HG02870 (cell line): Measurements from ENCODE around the gene DMGDH.

Source experiments
- ATAC-seq: cut with Tn5 transposase; IDR thresholded peaks from one replicate; pipeline ENCODE4 v1.9.1; 2021; ENCODE audit warnings: mild to moderate bottlenecking, moderate library complexity; ENCODE audit not compliant: unreplicated experiment

DMGDH gene

DNA sequence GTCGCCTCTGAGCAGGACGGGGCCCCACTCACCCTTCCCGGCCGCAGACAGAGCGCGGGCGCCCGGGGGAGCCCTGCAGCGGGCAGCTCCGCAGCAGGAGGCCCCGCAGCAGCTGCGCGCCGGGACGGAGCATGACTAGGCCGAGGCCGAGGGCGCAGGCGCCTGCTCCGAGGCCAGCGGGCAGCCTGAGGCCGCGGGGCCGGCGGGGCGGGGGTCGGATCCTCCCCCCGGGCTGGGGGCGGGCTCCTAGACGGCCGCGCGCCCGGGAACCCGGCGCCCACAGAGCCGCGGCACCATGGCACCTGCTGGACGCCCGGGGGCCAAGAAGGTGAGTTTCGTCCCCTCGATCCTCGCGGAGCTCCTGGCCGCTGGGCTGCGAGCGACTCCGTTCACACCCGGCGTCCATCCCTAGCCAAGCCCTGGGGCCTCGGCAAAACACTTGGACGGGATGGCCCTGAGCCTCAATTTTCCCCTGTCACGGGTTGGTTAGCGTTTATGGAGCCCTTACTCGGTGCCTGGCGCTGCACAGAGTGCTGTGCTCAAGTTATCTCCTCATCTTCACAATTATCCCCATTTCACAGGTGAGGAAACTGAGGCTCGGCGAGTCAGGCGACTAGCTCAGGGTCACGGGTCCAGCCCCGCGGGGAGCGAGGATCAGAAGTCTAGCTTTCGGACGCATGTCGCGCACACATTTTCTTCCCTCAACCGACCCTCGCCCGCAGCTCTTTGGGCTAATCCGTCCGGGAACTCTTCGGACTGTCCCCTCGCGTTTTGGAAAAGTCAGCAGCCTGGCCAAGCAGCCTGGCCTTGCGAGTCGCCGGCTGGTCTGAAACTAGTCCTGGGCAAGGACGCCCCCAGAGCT is at the start of gene DMGDH, which contains the start of gene BHMT2:
Gene DMGDH (minus strand): TSS at position 187 of the 862 bp plus-strand sequence. CDS start 54 bp downstream, at position 133.
Gene BHMT2 (plus strand): TSS at position 280 of the 862 bp plus-strand sequence. CDS start 16 bp downstream, at position 296.
- ATAC-seq: no peak

DNA sequence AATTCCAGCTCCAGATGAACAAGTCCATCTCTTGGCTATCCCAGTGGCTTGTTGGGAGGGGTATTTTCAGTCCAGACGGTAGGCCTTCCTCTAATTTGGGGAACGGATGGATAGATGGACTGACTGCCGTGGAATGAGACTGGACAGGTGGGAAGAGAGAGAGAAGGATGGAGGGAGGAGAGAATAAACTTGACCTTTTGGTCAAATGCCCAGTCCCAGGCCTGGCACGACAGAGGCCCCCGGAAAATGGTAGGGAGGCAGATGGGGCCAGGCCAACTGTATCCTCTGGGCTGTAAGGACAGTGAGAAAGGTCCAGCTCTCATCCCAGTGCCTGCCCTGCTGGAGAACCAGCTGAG is 43.2 kb upstream of the DMGDH start:
- no peak for ATAC-seq

DNA sequence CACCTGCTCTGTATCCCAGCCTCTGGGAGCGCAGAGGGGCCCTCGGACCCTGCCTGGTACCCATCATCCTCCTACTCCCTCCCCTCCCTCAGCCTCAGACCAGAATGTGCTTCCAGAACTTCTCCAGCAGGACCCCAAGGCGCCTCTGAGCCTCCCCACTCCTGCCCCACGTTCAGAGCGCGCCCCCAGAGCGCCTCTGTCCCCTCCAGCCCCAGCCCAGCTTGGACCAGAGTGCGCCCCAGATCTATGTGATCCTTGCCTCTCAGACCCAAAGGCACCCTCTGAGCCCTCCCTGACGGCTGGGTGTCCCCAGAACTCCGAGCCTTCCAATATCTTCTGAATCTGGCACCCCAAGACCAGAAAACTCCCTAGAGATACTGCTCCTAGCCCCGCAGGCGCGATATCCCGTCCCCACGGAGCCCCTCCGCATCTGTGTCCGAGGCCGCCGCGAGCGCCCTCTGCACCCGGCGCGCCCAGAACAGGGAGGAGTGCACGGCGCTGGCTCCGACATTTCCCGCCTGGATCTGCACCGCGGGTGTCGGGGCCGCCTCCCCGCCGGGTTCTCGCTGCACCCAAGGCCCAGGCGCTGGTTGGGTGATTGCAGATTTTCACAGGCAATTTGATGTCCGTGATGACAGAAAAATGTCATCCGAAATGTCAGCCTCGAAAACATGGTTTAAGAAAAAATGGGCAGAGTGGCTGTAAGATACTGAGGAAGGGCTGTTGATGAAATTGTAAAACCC is 42.7 kb upstream of the DMGDH start:
- no peak for ATAC-seq

DNA sequence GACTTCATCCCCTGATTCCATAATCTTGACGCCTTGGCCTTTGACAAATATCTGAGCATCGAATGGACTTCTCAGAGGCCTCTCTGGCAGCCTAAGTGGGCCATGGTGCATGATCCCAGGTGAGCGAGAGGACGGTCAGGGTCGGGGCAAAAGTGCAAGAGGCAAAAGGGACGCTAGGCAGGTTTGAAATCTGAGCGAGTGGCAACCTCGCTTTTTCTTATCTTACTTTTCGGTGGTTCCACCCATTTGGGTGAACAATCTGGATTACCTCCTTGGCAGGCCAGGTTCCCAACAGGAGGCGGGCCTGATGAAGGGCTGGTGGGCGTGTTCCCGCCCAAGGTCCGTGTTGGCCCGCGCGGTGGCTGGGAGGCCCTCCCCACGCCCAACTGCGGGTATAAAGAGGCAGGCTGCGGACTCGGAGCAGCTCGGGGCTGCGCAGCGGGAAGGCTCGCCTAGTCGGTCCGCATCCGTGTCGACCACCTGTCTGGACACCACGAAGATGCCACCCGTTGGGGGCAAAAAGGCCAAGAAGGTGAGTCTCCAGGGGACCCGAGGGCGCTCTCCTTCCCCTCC is 42.0 kb upstream of the DMGDH start, which contains the start of gene BHMT:
Gene BHMT (plus strand): TSS at position 423 of the 573 bp plus-strand sequence. CDS start 77 bp downstream, at position 500.
- no peak for ATAC-seq

DNA sequence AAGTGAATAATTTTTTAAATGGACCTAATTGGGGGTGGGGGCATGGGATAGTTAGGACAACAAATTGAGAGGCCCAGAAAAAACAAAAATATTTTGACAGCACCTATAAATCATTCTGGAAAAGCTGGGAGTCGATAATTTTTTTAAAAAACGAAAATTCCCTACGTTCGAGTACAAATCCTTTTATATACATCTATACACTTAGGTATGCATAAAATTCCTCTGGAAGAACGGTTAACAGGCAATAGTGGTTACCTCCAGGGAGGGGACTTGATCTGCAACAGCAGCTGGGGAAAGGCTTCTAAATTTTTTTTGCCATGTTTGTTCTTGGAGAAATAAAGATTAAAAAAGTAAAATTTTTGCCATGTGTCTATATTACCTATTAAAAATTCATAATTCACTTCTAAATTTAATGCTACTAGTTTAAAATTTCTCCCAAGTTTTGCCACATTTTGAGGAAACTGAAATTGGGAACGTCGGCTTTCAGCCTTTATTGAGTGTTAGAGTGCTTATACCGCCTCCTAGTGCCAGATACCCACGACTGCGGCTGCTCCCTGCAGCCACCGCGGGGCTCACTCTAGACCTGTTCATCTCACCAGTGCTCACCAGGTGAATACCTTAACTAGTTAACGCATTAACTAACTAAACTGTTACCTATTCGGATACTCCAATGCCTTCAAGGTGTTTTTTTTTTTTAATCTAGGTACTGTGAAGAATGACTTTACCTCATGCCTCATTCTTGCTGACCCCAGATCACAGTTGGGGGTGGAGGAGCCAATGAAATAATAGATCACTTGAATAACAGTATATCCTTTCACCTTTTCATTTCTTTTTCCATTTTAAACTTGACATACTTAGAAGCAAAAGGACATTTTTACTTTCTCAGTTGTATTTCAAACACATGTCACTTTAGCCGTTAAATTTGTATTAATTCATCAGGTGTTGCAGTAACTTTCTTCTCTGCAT is 40.3 kb upstream of the DMGDH start:
- ATAC-seq: no peak

DNA sequence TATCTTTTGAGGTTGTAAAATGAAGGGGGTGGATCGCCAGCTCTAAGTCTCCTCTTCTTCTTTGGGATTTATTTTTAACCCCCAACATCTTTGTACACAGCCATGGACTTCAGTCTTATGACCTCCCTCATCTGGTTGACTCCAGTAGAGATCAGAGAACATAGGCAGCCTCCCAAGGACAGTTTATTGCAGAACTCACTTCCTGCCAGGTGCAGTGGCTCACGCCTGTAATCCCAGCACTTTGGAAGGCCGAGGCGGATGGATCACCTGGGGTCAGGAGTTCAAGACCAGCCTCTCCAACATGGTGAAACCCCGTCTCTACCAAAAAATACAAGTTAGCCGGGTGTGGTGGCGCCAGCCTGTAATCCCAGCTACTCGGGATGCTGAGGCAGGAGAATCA is 39.3 kb upstream of the DMGDH start:
- no peak for ATAC-seq

DNA sequence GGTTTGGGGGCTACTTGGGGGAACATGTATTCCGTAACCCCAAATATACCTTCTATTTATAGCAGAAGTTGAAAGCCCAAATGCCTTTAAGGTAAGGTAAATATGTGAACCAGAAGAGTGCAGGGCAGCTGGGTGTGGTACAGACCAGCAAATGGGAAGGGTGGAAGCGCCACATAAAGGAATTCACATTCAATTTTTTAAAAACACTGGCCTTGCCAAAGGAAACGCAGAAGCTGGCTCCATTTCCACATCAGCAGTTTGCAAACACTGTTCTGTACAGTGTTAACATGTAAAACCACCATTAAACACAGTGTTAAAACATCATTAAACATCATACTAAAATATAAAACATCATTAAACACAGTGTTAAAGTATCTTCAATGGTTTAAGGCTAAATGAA is 38.6 kb upstream of the DMGDH start:
- ATAC-seq: no peak

DNA sequence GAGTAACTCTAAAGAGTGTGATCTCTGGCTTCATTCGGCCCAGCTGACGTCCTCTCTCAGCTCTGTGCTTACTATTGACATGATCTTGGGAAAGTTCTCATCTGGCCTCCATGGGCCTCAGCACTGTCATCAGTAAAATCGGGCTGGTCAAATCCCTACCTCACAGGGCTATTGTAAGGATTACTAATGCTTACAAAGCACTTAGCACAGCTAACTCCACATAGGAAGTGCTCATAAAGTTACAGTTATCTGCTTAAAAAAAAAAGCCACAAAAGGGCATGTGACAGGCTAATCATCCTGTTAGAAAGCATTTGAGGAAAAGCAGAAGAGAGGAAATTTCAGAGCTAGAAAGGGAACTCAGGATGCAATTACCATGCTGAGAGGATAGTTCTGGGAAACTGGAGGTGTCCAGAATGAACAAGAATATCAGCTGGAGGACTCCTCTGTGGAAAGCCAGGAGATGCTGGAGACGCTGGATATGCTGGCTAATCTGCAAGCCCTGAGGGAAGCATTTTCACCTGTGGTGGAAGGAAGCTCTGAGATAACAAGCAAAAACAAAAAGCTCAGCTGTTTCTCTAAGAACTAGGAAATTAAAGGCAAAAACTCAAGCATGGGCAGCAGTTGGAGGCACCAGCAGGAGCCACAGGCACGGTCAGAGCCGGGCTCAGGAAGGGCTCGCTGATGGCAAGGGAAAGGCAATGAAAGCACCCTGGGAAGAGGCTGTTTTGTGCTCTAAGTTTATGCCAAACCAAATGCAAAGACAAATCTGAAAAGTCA is 37.7 kb upstream of the DMGDH start:
- no peak for ATAC-seq

DNA sequence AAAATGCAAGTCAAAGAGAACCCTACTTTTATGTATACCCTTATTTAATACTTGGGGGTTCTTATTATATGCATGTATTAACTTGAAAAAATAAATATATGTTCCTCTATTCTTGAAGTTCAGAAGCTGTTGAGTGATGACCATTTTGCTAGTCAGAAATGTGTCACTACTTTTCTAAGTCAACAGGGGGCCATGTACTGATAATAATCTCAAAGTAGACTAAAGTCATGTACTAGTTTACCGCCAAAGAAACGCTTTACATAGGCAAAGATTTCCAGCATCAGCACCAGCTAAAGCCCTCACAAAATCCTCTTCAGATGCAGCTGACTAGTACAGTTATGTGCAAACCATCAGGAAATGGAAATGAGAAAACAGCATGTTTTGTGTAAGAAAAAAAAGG is 36.4 kb upstream of the DMGDH start:
- ATAC-seq: no peak

DNA sequence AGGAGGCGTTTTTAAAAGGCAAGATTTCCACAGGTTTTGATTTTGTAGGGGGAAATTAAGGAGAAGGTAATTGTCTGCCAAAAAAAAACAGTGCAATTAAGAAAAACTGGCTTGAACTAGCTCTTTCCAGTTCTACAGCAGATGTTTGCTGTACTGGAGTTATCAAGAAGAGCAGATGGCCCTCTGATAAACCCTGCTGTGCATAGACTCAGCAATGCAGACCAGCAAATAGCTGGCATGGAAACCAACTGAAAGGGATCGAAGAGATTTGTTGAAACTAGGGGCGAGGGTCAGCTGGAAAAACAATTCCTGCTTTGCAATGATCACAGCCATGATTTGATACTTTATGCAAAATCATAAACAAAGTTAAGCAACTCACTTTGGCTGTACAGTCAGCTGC is 24.3 kb upstream of the DMGDH start:
- no peak for ATAC-seq

DNA sequence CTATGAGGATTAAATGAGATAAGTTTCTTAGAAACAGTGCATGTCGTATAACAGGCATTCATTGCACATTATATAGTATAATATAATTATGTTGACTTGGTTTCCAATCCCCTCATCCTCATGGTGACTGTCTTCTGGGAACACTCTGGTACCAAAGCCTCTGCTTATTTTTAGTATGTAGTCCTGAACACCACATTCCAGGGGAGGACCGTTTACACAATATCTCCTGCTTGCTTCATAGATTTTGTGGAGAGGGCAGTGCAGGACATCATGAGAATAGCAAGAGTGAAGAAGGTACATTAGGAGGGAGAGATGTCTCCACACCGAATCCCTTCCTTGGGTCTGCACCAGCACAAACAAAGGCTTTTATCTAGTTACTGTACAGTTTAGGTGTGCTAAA is 21.6 kb upstream of the DMGDH start:
- ATAC-seq: no peak

DNA sequence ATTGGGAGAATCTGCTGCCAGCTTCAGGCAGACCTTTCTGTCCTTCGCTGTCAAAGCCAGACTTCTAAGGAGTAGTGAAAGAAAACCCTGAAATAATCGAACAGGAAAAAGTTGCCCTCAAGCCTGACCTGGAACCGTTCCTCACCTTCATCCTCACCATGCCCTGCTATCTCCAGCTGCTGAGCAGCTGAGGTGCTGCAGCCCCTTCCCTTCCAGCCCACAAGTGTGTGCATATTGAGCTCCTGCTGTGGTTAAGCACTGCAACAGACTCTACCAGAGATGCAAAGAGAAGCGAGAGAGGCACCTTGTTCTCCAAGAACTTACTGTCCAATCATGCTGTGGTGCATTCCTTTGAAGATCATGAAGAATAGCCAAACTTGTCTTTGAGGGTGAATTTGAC is 19.0 kb upstream of the DMGDH start:
- ATAC-seq: no peak

DNA sequence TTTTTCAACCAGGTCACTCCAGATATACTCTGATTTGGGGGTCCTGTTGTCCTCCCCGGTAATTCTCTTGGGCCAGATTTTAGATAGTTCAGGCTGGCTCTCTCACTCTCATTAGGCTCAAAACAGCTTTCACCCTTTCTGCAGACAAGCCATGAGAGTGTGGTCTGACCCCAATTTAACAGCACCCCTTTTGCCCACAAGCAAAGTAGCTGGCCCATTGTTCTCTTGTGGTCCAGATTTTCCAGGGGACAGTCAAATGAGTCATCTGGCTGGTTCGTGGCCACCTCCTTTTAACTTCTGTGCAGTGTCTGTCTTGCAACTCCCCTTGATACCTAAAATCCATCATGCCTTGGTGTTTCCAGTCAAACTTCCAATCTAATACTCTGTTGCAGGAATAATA is 16.6 kb upstream of the DMGDH start:
- ATAC-seq: no peak

DNA sequence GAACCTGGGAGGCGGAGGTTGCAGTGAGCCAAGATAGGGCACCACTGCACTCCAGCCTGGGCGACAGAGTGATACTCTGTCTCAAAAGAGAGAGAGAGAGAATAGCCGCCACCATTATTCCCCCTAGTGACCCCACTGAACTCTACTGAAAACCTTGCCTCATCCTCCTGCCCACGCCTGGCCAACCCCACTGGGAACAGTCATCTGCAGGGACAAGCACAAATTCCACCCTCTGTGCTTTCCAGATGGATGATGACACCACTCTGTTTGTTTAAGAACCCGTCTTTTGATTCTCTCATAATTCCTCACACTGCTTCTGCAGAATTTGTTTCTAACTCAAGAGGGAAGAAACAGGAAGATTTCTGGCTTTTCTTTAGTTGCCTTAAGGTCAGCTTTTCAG is 12.3 kb upstream of the DMGDH start:
- no peak for ATAC-seq

DNA sequence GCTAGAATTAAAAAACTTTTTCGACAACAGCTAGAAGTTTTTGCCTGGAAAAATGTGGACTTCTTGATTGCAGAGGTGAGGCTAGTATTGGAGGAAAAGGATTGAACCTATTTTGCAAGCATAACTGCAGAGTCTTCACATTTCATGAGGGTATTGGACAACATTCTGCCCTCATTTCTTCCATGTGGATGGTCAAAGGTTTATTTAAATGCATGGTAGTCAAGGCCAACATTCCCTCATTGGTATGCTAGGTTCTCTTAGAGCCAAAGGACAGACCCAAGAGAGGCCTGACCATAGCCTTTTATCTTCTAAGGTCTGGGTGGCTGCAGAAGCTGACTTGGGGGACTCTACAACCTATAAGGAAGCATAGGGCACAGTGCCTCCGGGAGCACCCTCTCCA is 11.3 kb upstream of the DMGDH start:
- no peak for ATAC-seq

DNA sequence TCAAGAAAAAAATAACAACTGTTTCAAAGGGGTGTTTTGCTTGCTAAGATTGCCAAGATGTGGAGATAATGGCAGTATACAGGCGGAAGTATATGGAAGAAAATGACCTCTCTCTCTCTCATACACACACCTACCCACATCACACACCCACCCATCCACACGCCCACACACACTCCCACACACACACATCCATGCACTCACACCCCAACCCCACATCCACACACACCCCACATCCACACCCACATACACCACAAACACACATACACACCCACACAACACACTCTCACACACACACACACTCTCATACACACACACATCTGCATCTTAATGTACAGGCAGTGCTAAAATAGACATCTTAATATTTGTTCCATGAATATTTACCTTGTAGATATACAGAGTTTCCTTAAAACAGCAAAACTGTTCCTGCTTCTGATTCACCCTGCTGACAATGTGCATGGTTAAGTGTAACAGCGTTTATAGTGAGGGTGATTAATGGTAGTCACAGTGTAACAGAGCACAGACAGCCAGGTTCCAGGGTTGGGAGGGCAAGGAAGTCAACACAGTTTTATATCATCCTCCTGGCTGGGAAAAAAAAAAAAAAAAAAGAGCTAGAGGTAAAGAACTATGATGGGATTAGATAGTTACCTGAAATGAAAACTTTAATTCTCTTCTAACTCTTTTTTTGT is 8.3 kb upstream of the DMGDH start:
- no peak for ATAC-seq

DNA sequence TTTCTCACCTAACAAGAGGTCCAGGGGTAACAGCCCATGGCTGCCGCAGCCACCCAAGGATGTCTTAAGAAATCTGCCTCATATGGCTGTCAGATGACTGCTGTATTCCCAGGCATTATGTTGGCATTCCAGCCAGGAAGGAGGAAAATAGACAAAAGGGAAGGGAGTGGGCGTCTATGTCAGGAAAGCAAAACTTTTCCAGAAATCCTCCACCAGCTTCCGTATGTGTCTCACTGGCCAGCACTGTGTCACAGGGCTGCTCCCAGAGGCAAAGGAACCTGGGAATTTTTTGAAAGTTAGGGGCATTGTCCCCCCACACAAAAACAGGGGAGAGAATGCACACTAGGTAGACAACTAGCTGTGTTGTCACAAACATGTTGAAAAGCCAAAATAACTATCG is 7.3 kb upstream of the DMGDH start:
- no peak for ATAC-seq

DNA sequence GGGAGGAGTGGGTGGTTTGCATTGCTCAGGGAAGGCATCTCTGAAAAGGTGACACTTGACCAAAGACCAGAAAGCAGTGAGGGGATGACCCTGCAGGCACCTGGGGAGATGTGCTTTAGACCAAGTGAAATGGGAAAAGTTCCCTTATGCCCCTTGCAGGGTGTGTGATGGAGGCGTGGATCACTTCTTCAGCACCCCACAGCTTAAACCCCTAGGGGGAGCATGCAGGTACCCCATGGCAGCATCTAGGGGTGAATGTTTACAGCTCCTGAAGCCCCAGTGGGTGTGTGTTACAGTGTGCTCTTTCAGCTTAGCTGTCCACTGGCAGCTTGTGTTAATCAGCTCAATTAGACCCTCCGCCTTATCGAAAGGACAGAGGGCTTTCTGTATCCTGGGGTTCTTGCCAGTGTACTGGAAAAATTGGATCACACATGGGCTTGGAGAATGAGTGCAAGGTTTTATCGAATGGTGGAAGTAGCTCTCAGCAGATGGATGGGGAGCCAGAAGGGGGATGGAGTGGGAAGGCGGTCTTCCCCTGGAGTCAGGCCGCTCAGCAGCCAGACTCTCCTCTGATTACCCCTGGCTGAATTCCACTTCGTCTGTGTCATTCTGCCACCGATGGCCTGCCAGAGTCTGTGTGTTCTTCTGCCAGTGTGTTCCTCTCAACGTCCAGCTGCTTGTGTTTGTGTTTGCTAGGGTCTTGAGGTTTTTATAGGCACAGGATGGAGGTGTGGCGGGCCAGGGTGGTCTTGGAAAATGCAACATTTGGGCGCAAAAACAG is 6.4 kb upstream of the DMGDH start:
- ATAC-seq: no peak
